Measurements from ENCODE around the gene SEMA4C.

DNA sequence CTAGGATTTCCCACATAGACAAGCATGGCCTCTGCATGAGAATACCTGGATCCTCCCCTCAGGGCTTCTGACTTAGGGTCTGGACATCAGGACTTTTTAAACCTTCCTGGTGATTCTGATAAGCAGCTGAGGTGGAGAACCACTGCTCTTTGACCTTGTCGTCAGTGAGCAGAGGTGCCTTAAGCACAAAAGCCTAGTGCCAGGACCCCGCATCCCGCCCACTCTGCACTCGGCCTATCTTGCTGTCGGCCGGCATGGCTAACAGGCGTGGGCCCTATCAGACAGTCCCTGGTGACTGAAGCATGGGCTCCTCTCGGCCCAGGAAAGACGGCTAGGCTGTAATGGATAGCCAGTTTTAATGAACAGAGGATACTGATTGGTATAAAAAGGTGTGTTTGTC is 32.3 kb downstream of the SEMA4C start:
- TF ChIP-seq MXI1 (IDR thresholded peaks at IDR 0.05; ENCODE audit: low read depth, low read length) (no peak), EZH2phosphoT487 (IDR thresholded peaks at IDR 0.05; ENCODE audit: borderline replicate concordance, low read depth) (no peak), RFX5 (IDR thresholded peaks at IDR 0.05; ENCODE audit: low read length) (no peak), POLR2AphosphoS5 (IDR thresholded peaks at IDR 0.05; ENCODE audit: low read depth, low read length) (no peak), FOXM1 (IDR thresholded peaks at IDR 0.05; ENCODE audit: low read depth) (no peak), EP300 (IDR thresholded peaks at IDR 0.05; ENCODE audit: borderline replicate concordance in 1 of 2, low read depth in 1 of 2, low read length in 1 of 2) (no peak), RAD21 (IDR thresholded peaks at IDR 0.05; ENCODE audit: low read length) (no peak), SIN3A (IDR thresholded peaks at IDR 0.05; ENCODE audit: borderline replicate concordance, low read depth, low read length) (no peak)
- TF ChIP-seq, protein P1, sequence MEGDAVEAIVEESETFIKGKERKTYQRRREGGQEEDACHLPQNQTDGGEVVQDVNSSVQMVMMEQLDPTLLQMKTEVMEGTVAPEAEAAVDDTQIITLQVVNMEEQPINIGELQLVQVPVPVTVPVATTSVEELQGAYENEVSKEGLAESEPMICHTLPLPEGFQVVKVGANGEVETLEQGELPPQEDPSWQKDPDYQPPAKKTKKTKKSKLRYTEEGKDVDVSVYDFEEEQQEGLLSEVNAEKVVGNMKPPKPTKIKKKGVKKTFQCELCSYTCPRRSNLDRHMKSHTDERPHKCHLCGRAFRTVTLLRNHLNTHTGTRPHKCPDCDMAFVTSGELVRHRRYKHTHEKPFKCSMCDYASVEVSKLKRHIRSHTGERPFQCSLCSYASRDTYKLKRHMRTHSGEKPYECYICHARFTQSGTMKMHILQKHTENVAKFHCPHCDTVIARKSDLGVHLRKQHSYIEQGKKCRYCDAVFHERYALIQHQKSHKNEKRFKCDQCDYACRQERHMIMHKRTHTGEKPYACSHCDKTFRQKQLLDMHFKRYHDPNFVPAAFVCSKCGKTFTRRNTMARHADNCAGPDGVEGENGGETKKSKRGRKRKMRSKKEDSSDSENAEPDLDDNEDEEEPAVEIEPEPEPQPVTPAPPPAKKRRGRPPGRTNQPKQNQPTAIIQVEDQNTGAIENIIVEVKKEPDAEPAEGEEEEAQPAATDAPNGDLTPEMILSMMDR (IDR thresholded peaks at IDR 0.05), result no peak
- TF ChIP-seq, protein P2, sequence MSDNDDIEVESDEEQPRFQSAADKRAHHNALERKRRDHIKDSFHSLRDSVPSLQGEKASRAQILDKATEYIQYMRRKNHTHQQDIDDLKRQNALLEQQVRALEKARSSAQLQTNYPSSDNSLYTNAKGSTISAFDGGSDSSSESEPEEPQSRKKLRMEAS (IDR thresholded peaks at IDR 0.05; ENCODE audit: low read depth), result no peak
- TF ChIP-seq, protein P3, sequence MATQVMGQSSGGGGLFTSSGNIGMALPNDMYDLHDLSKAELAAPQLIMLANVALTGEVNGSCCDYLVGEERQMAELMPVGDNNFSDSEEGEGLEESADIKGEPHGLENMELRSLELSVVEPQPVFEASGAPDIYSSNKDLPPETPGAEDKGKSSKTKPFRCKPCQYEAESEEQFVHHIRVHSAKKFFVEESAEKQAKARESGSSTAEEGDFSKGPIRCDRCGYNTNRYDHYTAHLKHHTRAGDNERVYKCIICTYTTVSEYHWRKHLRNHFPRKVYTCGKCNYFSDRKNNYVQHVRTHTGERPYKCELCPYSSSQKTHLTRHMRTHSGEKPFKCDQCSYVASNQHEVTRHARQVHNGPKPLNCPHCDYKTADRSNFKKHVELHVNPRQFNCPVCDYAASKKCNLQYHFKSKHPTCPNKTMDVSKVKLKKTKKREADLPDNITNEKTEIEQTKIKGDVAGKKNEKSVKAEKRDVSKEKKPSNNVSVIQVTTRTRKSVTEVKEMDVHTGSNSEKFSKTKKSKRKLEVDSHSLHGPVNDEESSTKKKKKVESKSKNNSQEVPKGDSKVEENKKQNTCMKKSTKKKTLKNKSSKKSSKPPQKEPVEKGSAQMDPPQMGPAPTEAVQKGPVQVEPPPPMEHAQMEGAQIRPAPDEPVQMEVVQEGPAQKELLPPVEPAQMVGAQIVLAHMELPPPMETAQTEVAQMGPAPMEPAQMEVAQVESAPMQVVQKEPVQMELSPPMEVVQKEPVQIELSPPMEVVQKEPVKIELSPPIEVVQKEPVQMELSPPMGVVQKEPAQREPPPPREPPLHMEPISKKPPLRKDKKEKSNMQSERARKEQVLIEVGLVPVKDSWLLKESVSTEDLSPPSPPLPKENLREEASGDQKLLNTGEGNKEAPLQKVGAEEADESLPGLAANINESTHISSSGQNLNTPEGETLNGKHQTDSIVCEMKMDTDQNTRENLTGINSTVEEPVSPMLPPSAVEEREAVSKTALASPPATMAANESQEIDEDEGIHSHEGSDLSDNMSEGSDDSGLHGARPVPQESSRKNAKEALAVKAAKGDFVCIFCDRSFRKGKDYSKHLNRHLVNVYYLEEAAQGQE (IDR thresholded peaks at IDR 0.05; ENCODE audit: low read depth, low read length), result no peak

Measured in SK-N-SH (cell line).